Measurements from ENCODE around the gene NSD1.
"Not testable (repeated sequence)": the region's sequence is repeated elsewhere in the genome, so short reads cannot be mapped to it uniquely, and the experiment has no call there.

Gene NSD1

DNA sequence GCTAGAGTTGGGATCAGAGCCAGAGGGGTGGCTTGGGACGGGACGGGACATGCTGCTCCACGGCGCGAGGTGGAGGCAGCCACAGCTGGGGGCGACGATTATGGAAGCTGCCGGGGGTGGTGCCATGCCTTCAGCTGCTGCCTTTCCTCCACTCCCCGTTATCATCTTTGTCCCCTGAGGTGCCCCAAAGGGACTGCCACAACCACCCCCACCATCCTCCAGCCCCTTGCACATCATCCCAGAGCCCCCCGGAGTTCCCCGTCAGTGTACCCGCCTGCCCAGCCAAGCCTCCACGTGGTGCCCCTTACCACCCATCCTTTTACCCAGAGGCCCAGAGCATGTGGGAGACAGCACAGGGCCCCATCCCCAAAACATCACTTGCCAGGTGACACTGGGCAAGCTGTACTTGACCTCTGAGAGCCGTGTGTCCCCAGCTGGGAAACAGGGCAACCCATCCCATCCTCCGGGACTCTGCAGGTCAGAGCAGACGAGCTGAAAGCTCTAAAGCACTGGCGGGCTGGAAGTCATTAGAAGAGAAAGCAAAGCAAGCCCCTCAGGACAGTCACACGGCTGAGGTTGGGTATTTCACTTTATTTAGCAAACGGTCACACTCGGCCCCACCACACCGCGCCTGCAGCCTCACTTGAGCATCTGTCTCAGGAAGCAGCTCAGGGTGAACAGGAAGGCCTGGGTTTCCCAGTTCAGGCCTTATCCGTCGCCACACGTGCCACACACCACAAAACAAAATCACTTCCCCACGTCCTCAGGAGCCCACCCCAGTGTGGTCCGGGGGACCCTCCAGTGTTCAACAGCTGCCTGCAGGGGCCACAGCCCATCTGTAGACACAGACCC, 197.6 kb downstream of the NSD1 start:
- no peak for DNase-seq (ENCODE audit: low spot score)

DNA sequence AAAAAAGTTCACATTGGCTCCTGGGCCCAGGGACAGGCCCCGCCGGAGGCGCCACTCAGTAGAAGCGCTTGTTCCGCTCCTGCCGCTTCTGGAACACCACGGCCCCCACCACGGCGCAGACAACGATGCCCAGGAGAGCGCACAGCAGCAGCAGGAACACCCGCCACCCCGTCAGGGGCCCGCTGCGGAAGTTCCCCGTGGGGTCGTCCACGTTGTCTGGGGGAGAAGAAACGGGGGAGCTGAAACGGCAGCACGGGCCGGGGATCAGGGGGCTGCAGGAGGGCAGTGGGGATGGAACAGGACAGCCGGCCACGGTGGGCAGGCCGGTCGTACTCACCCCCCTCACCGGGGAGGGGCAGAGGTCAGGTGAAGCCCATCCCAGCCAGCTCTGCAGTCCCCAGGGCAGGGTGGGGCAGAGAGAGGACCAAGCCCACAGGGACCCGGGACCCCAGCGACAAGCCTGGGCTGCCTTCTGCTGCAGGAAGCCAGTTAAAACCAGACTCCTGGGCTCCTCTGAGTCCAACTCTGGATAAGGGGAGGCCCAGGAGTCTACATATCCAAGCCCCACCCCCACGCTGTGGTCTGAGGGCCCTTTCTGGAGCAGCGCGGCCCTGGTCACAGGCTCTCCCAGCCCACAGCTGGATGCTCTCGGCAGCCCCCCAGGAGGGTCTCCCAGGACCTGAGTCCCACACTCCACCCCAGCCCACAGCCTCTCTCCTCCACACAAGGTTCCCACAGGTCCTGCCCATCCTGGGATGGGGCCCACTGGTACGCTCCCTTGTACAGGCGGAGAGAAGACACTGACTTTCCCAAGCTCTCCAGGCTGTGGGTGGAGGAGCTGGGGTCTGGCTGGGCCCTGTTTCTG, 198.7 kb downstream of the NSD1 start:
- DNase-seq (ENCODE audit: low spot score) = no peak

DNA sequence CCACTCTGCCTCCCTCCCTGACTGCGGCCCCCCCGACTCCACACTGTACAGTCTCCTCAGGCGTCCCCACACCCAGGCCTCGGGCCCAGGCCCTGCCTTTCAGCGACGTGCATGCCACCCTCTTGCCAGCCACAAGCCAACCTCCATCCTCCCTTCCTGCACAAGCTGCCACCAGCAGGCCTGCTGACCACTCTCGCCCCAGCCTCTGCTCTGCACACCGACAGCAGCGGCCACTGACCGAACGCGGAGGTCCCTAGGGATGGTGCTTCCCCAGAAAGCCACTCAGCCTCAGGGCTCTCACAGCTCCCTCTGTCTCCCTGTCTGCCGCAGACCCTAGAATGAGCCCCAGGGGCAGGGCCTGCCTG, 199.3 kb downstream of the NSD1 start:
- DNase-seq (ENCODE audit: low spot score) = no peak

GRCh38 chr5:177333420-177334154, 200.0 kb downstream of the NSD1 start:
- no peak for DNase-seq (ENCODE audit: low spot score)

DNA sequence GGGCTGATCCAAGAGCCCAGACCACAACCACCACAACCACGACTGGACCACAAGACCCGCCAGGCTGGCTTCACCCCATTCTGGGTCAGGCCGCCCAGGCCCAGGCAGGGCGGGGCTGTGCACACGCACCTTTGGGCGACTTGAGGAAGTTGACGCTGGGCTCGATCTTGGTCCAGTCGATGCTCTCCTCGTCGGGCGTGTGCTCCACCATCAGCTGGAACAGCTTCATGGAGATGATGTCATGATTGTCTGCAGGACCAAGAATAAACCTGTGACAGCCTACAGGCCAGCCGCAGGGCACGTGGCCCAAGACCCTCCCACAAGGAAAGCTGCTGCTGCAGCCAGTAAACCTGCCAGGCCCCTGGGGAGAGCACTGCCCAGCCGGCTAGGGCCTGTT, 200.6 kb downstream of the NSD1 start:
- DNase-seq (ENCODE audit: low spot score) = no peak

DNA sequence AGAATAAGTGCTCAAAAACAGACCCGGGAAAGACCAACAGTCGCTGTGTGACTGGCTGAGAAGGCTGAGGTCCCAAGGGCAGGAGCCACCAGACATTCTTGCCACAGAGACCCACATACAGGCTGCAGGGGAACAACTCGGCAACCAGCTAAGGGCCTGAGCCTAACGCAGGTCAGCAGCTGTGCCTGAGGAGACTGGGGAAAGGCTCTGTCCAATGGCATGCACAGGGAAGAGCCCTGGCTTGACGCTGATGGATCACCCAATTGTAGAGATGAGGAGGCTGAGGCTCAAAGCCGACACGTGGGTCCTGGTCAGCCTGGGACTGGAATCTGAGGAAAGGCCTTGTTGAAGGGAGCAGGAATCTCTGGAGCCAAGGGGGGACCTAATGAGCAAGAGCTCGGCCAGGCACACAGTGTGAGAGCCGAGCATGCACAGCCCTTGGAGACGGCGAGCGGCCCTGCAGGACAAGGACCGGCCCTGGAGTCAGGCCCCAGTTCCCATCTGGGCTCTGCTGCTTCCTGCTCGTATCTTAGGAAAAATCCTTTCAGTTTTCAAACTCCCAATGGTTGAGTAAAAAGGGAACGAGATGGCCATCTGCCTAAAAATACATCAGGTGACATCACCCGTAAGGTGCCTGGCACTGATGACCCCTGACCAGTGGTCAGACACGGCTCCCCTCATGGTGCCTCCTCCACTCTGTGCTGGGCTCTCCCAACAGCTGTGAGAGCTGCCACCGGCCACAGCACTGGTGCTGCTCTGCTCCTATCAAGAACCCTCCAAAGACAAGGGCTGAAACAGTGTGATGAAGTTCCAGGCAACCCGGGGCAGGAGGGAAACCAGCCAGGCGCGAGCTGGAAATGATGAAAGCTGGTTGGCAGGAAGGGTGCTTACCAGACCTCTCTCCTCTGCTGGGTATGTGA, 201.5 kb downstream of the NSD1 start:
- DNase-seq (ENCODE audit: low spot score) = no peak

GRCh38 chr5:177335701-177336065, 202.1 kb downstream of the NSD1 start:
- DNase-seq (ENCODE audit: low spot score) = no peak

GRCh38 chr5:177336112-177336511, 202.5 kb downstream of the NSD1 start:
- DNase-seq (ENCODE audit: low spot score) = no peak

GRCh38 chr5:177336603-177337494, 203.3 kb downstream of the NSD1 start:
- no peak for DNase-seq (ENCODE audit: low spot score)

GRCh38 chr5:177338251-177339106, 204.9 kb downstream of the NSD1 start:
- no peak for DNase-seq (ENCODE audit: low spot score)

DNA sequence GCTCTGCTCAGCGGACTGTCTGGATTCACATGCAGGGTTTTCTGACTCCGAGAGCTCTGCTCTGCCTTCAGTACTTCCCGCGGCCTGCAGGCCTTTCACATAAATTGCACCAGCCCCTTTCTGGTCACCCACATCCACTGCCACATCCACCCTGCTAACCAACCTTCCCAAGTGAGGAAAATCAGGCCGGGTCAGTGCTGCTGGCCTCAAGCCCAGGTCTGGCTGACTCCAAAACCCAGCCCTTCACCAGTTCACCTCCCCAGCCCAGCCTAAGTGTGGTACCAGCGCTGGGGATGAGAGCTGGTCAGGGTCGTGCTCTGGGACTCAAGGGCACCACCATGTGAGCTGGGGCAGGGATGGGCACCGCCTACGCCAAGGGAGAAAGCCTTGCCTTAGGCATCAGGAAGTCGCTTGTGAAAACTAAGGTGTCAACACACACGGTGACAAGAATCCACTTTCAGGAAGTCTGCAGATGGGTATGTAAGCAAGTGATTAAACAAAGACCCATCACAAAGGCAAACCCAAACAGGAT, 205.6 kb downstream of the NSD1 start:
- no peak for DNase-seq (ENCODE audit: low spot score)

DNA sequence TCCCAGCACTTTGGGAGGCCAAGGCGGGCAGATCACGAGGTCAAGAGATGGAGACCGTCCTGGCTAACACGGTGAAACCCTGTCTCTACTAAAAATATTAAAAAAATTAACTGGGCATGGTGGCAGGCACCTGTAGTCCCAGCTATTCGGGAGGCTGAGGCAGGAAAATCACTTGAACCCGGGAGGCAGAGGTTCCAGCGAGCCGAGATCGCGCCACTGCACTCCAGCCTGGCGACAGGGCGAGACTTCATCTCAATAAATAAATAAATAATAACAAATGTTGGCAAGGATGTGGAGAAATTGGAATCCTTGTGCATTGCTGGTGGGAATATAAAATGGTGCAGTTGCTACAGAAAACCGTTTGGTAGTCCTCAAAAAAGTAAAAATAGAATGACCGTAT, 209.4 kb downstream of the NSD1 start:
- not testable (repeated sequence) for DNase-seq (ENCODE audit: low spot score)

DNA sequence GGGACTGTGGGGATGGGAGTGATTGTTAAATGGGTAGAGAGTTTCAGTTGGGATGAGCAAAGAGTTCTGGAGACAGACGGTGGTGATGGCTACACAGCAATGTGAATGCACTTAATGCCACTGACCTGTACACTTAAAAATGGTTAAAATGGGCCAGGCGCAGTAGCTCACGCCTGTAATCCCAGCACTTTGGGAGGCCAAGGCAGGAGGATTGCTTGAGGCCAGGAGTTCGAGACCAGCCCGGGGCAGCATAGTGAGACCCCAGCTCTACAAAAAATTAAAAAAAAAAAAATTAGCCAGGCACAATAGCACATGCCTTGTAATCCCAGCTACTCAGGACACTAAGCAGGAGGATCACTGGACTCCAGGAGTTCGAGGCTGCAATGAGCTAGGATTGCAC, 210.2 kb downstream of the NSD1 start:
- DNase-seq (ENCODE audit: low spot score) = no peak

DNA sequence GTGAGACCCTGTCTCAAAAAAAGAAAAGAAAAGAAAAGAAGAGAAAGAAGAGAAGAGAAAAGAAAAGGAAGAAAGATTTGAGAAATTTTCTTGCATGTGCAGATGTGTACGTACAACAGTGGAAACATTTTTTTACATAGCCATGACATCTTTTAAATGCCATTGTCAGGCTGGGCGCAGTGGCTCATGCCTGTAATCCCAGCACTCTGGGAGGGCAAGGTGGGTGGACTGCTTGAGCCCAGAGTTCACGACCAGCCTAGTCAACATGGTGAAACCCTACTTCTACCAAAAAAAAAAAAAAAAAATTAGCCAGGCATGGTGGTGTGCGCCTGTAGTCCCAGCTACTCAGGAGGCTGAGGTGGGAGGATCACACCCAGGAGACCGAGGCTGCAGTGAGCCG, 211.3 kb downstream of the NSD1 start:
- no peak for DNase-seq (ENCODE audit: low spot score)

GRCh38 chr5:177346820-177347219, 213.2 kb downstream of the NSD1 start:
- DNase-seq (ENCODE audit: low spot score) = no peak

DNA sequence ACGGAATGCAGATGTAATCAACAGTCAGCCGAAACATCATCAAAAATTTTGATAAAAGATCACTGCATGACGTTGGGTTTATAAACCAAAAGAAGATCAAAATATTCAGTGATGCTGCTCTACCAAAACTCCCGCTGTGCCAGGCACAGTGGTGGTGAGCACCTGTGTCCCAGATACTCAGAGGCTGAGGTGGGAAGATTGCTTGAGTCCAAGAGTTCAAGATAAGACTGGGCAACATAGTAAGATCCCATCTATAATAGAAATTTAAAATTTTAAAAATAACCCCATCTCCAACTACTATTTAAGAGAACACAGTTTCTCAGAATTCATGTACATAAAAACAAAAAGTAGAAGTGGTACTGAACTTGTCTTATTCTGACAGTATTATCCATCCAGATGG, 214.1 kb downstream of the NSD1 start:
- DNase-seq (ENCODE audit: low spot score) = no peak

DNA sequence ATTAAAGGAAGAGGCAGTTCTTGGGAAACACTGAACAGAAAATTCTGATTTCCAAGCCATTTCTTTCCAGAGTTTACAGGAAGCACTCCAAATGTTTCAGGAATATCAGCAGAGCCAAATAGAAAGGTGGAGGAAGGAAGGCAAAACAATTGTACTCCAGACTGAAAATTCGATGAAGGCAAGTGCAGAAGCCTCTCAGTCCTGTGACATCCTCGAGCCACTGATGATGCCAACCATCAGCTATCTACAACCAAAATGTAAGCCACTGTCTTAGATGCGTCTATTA, 215.7 kb downstream of the NSD1 start:
- DNase-seq (ENCODE audit: low spot score) = no peak

DNA sequence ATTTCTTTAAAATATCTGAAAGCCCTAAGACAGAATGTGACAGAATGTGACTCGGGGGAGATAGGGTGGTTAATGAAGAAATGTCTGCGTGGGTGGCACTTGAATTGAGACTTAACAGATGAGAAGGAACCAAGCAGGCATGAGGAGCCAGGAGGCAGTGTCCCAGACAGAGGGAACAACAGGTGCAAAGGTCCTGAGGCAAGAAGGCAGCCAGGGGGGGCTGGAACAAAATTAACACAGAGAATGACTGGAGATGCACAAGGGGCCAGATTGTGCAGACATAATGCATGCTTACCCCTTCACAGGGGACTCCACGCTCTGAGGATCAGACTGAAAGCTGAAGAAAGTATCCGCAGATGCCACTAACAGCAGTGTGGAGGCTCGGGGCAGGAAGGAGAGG, 216.2 kb downstream of the NSD1 start:
- no peak for DNase-seq (ENCODE audit: low spot score)

Data from HuH-7.5 (cell line).